Vagina (tissue), 2 donors: ENCODE results near the gene EIF4G1.

Experiments used
- CTCF ChIP-seq, 3 experiments: fragments of 450-650 bp in 2 of 3; fragments of 200-600 bp in 1 of 3; sonication (generic) in 1 of 3; IDR thresholded peaks; one replicate each; pipeline ENCODE4 v1.5.1; 2017 to 2019; ENCODE audit warnings: antibody characterized with exemption in 3 of 3, mild to moderate bottlenecking in 2 of 3, moderate library complexity in 2 of 3
- POLR2A ChIP-seq, 2 donors: fragments of 450-650 bp; IDR thresholded peaks; one replicate each; pipeline ENCODE4 v1.6.1; 2017; ENCODE audit warnings: antibody characterized with exemption in 2 of 2, mild to moderate bottlenecking in 2 of 2, moderate library complexity in 2 of 2
- POLR2AphosphoS5 ChIP-seq, 2 donors: sonication (generic); formaldehyde crosslinking; IDR thresholded peaks; one replicate each; pipeline ENCODE4 v1.9.0; 2017; ENCODE audit warnings: antibody characterized with exemption in 2 of 2, mild to moderate bottlenecking in 2 of 2, low read depth in 1 of 2; ENCODE audit not compliant: insufficient read depth in 1 of 2

DNA sequence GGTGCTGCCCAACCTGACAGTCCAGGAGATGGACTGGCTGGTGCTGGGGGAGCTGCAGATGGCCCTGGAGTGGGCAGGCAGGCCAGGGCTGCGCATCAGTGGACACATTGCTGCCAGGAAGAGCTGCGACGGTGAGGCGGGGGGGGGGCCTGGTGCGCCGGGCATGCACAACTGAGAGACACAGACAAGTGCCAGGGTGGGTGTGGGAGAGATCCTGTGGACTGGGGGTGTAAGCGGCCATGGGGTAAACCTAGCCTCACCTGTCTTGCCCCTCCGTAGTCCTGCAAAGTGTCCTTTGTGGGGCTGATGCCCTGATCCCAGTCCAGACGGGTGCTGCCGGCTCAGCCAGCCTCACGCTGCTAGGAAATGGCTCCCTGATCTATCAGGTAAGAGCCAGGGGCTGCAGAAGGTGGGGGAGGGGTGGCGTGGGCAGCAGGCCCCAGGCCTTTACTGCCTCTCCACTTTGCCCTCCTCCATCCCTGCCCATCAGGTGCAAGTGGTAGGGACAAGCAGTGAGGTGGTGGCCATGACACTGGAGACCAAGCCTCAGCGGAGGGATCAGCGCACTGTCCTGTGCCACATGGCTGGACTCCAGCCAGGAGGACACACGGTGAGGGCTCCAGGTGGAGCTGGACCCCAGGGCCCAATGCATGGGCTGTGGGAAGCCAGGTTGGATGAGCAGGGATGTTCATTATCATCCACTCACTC, 68.8 kb downstream of the EIF4G1 start:
- TF ChIP-seq POLR2AphosphoS5 (IDR thresholded peaks at IDR 0.05; ENCODE audit: insufficient read depth in 1 of 2, low read depth in 1 of 2) = no peak
- no peak for TF ChIP-seq POLR2A (IDR thresholded peaks at IDR 0.05)
- TF ChIP-seq CTCF (IDR thresholded peaks at IDR 0.05) = no peak
